ENCODE measurements around the gene LGALS4.

Gene LGALS4

GRCh38 chr19:38846097-38846496 lies 33.4 kb upstream of the LGALS4 start:
- TF ChIP-seq ZBTB7A (IDR thresholded peaks at IDR 0.05; ENCODE audit: low read depth) (no peak), EP300 (IDR thresholded peaks at IDR 0.05; ENCODE audit: borderline replicate concordance) (no peak), CEBPB (IDR thresholded peaks at IDR 0.05) (no peak), TEAD4 (IDR thresholded peaks at IDR 0.05) (no peak), EGR1 (IDR thresholded peaks at IDR 0.05) (no peak), YY1 (IDR thresholded peaks at IDR 0.05; ENCODE audit: low read depth) (no peak), REST (IDR thresholded peaks at IDR 0.05; ENCODE audit: low read depth) (no peak), CREB1 (IDR thresholded peaks at IDR 0.05; ENCODE audit: low read depth) (no peak), USF1 (IDR thresholded peaks at IDR 0.05) (no peak), TAF1 (IDR thresholded peaks at IDR 0.05; ENCODE audit: low read depth) (no peak), NFIC (IDR thresholded peaks at IDR 0.05) (no peak), MAX (IDR thresholded peaks at IDR 0.05) (no peak)

- TF ChIP-seq ZBTB7A (IDR thresholded peaks at IDR 0.05; ENCODE audit: low read depth) (no peak), CEBPB (IDR thresholded peaks at IDR 0.05) (no peak), TEAD4 (IDR thresholded peaks at IDR 0.05) (no peak)
These were observed 32.8 kb upstream of the LGALS4 start for GRCh38 chr19:38845374-38846024.

- TF ChIP-seq NFIC (IDR thresholded peaks at IDR 0.05), result no peak
- TF ChIP-seq TAF1 (IDR thresholded peaks at IDR 0.05; ENCODE audit: low read depth), result no peak
- TF ChIP-seq YY1 (IDR thresholded peaks at IDR 0.05; ENCODE audit: low read depth), result no peak
- no peak for TF ChIP-seq TCF12 (IDR thresholded peaks at IDR 0.05; ENCODE audit: low read depth)
- TF ChIP-seq ZBTB7A (IDR thresholded peaks at IDR 0.05; ENCODE audit: low read depth), result no peak
- no peak for TF ChIP-seq USF1 (IDR thresholded peaks at IDR 0.05)
- TF ChIP-seq TEAD4 (IDR thresholded peaks at IDR 0.05), result no peak
- TF ChIP-seq EGR1 (IDR thresholded peaks at IDR 0.05), result no peak
- TF ChIP-seq EP300 (IDR thresholded peaks at IDR 0.05; ENCODE audit: borderline replicate concordance), result no peak
- no peak for TF ChIP-seq CREB1 (IDR thresholded peaks at IDR 0.05; ENCODE audit: low read depth)
- TF ChIP-seq CEBPB (IDR thresholded peaks at IDR 0.05), result no peak
- no peak for TF ChIP-seq FOXM1 (IDR thresholded peaks at IDR 0.05; ENCODE audit: borderline replicate concordance, low read depth)
- TF ChIP-seq RAD21 (IDR thresholded peaks at IDR 0.05; ENCODE audit: low read depth), result no peak
- no peak for TF ChIP-seq MAX (IDR thresholded peaks at IDR 0.05)
- no peak for TF ChIP-seq REST (IDR thresholded peaks at IDR 0.05; ENCODE audit: low read depth)
These were observed 31.4 kb upstream of the LGALS4 start for GRCh38 chr19:38844093-38844686.

- no peak for TF ChIP-seq EP300 (IDR thresholded peaks at IDR 0.05; ENCODE audit: borderline replicate concordance)
- no peak for TF ChIP-seq FOXM1 (IDR thresholded peaks at IDR 0.05; ENCODE audit: borderline replicate concordance, low read depth)
- no peak for TF ChIP-seq YY1 (IDR thresholded peaks at IDR 0.05; ENCODE audit: low read depth)
- no peak for TF ChIP-seq RAD21 (IDR thresholded peaks at IDR 0.05; ENCODE audit: low read depth)
- TF ChIP-seq CEBPB (IDR thresholded peaks at IDR 0.05), result no peak
- no peak for TF ChIP-seq EGR1 (IDR thresholded peaks at IDR 0.05)
- TF ChIP-seq CREB1 (IDR thresholded peaks at IDR 0.05; ENCODE audit: low read depth), result no peak
- no peak for TF ChIP-seq TCF12 (IDR thresholded peaks at IDR 0.05; ENCODE audit: low read depth)
- TF ChIP-seq USF1 (IDR thresholded peaks at IDR 0.05), result no peak
- no peak for TF ChIP-seq MAX (IDR thresholded peaks at IDR 0.05)
- TF ChIP-seq TEAD4 (IDR thresholded peaks at IDR 0.05), result no peak
- TF ChIP-seq ZBTB7A (IDR thresholded peaks at IDR 0.05; ENCODE audit: low read depth), result no peak
- no peak for TF ChIP-seq NFIC (IDR thresholded peaks at IDR 0.05)
- no peak for TF ChIP-seq REST (IDR thresholded peaks at IDR 0.05; ENCODE audit: low read depth)
- TF ChIP-seq TAF1 (IDR thresholded peaks at IDR 0.05; ENCODE audit: low read depth), result no peak
These were observed 30.5 kb upstream of the LGALS4 start for GRCh38 chr19:38843175-38843758.
